GM19238 (cell line): Measurements from ENCODE around the gene ZNF497.

Experiments used
- DNase-seq: peaks from one replicate; pipeline ENCODE4 v3.0.0; 2011; ENCODE audit warnings: low spot score; ENCODE audit not compliant: insufficient read length

The ZNF497 gene

DNA sequence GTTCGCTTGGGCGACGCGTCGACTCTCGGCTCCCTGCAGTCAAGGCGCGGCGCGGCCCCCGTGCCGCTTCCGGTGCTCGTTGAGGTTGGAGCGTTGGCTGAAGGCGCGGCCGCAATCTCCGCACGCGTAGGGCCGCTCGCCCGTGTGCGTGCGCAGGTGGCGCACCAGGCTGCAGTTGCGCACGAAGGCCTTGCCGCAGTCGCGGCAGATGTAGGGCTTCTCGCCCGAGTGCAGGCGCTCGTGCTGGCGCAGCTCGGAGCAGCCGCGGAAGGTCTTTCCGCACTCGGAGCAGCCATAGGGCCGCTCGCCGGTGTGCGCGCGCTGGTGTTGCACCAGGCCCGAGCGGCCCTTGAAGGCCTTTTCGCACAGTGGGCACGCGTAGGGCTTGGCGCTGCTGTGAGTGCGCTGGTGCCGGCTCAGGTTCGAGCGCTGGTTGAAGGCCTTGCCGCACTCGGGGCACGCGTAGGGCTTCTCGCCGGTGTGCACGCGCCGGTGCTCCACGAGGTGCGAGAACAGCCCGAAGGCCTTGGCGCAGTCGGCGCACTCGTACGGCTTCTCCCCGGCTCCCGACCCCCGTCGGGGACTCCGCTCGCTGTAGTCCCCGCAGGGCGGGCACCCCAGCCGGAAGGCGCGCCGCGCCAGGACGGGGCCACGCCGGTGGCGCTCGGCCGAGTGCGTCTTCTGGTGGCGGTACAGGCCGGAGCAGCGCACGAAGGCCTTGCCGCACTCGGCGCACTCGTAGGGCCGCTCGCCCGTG lies 5.3 kb upstream of the ZNF497 start:
- no peak for DNase-seq

- no peak for DNase-seq
Observed at GRCh38 chr19:58366585-58367430, 4.3 kb upstream of the ZNF497 start.

DNA sequence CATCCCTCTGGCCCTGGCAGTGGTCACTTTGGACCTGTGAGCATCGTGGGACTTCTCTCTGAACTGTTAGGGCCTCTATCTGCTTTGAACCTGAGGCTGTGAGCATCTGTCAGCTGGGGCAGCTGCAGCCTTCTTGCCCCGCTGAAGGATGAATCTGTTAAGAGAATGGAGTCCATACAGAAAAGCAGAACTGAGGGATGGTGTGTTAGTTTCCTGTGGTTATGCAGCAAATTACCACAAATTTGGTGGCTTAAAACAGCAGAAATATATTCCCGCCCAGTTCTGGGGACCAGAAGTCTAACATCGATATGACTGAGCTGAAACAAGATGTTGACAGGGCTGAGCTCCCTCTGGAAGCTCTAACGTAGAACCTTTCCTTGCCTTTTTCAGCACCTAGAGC lies 1.6 kb upstream of the ZNF497 start:
- no peak for DNase-seq

DNA sequence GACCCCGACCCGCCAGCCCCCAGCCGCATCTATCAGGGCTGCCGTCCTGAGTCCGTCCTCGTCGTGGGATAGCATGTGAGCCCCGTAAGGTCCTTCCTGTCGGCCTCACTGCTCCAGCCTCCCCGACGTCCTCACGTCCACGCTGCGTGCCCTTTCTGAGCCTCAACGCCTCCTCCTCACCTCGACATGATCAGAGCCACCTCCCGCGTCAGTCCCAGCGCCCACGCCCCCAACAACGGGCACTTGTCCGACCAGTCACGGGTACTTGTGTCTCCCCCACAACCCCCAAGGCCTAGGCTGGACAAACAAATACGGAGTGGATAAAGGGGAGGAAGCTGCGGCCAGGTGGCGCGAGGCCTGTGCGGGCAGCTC lies 665 bp downstream of the ZNF497 start:
- DNase-seq = peak; percentile 68

DNA sequence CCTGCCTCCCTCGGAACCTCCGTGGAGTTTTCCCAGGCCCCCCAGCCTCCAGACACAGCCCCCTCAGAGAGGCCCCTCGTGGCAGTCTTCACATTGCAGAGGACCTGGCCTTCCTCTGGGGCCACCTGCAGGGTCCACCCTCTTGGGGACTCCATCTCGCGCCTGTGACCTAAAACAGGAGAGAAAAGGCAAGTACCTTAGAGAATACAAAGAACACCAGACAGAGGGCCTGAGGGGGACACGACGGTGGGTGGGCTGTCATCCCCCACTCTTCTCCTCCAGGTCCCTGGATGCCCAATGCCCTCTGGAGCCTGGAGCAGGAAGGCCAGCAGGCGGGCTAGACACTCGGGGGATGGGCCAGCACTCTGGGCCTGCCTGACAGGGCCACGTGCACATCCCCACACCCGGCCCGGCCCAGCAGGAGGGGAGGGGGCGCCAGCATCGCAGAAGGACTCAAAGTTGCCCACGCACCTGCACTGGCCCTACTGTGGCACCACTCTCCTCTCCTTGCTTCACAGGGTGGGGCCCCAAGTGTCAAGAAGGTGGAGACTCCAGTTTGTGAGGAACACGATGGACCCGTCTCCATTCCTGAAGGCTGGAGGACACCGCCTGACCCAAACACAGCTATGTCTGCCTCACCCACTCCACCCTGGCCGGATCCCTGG lies 4.9 kb downstream of the ZNF497 start:
- no peak for DNase-seq

GRCh38 chr19:58356766-58357480 lies 5.6 kb downstream of the ZNF497 start:
- no peak for DNase-seq

DNA sequence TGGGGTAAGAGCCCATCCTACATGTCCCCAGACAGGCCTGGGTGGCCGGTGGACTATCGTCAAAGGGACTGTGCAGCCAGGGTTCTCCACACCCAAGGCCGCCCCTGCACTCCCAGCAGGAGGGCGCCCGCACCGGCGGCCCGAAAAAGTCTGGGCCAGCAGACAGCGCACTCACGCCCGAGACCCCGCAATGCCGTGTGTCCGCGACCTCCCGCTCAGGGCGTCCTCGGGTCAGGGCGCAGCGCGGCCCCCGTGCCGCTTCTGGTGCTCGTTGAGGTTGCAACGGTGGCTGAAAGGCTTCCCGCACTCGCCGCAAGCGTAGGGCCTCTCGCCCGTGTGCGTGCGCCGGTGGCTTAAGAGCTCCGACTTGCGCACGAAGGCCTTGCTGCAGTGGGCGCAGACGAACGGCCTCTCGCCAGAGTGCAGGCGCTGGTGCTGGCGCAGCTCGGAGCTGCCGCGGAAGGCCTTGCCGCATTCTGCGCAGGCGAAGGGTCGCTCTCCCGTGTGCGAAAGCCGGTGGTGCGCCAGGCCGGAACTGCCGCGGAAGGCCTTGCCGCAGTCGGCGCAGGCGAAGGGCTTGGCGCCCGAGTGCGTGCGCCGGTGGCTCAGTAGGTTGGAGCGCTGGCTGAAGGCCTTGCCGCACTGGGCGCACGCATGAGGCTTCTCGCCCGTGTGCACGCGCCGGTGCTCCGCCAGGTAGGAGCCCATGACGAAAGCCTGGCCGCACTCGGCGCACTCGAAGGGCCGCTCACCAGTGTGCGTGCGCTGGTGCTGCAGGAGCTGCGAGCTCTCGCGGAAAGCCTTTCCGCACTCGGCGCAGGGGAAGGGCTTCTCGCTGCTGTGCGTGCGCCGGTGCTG lies 6.4 kb downstream of the ZNF497 start:
- DNase-seq = no peak

DNA sequence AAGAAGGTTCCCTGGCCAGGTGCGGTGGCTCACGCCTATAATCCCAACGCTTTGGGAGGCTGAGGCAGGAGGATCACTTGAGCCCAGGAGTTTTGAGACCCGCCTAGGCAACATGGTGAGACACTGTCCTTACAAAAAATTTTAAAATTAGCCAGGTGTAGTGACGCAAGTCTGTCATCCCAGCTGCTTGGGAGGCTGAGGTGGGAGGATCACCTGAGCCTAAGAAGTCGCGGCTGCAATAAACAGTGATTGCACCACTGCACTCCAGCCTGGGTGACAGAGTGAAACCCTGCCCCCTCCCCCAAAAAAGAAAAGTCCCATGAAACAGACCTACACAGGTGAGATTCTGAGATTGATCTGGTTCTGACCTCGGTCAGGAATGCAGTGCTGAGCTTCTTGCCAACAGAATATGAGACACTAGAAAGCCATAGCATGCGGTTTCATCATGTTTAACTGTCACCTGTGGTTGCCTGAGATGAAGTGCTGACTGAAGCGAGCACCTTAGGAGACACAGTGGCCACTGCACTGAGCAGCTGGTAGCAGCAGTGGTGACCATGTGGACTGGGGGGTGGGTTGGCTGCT lies 7.2 kb downstream of the ZNF497 start:
- DNase-seq = no peak

DNA sequence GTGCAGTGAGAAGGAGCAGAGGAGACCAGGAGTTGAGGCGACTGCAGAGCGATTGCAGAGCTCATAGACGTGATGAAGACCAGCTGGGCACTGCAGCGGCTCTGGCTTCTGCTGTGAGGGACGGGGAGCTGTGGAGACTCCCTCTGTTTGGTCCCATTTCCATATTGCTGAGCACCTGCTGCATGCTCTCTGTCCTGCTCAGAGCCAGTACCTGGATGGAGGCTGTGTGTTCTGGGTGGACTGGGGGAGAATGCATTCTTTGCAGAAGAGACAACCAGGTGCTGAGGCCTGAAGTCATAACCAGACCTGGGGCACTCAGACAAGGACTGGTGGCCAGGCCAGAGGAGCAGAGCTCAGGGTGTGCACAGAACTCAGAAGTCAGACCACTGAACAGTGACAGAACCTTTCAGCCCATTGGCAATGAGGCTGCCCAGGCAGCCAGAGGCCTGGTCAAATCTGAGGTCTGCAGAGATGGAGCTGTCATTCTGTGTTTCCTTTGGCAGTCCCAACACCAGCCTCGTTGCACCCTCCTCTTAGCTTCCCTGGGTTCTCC lies 8.0 kb downstream of the ZNF497 start:
- DNase-seq = no peak

DNA sequence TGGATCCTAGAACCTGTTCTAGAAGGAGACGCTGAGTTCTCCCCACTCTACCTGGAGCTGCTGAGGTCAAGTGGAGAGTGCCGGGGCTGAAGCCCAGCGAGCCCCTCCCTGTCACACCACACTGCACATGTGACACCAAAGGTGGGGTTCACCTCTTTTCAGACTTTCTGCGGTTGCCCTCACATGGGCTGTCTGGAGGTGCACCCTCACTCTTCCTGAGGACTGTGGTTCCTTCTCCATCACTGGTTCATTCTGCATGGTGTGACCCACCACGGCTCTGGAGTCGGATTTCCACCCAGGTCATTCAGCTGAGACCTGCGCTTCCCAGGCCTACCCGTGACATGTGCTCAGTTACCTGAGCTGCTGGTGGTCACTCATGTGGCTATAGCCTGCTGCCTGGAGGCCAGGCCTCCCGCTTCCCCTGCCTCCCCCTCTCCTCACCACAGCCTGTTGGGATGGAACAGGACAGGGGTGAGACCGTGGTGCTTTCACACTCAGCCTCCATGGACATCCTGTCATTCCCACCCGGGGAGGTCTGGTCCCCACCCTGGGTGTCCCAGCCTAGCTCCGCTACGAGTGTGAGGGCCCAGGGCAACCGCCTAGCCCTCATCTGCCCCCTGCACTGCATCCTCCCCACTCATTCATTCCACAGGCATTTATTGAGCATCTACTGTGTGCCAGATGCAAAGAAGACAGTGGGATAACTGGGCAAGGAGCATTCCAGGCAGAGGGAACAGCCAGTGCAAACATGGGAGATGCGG lies 8.7 kb downstream of the ZNF497 start:
- DNase-seq = no peak

GRCh38 chr19:58352760-58353671 lies 9.5 kb downstream of the ZNF497 start, which contains the start of gene A1BG:
Gene A1BG (minus strand): TSS chr19:58353492. CDS start chr19:58353437, 55 bp downstream.
- DNase-seq = no peak

DNA sequence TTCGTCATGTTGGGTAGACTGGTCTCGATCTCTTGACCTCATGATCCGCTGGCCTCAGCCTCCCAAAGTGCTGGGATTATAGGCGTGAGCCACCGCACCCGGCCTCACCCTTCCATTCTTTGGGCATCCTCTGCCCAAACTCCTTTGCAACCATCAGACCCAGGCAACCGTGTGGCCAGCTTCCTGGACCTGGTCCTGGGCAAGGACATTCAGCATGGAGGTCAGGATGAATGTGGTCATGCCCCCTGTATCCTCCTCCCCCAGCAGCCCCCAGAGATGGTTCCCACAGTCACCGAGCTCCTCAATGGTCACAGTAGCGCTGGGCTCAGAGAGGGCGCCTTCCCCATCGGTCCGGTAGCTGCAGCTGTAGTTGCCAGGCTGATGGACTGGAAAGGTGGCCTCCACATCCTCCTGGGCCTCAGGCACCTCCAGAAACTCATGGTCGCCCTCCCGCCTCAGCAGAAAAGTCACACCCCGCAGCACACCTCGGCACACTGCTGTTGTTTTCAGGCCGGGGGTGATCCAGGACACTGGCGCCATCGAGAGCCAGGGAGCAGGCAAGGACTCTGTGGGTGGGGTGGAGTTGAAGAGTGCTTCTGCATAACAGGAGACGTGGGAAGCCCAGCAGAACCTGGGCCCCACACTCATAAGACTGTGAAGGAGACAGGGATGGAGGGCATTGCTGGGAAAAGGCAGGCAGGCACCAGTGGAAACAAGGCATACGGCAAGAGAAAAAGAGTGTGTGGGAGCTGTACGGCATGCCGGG lies 10.4 kb downstream of the ZNF497 start:
- no peak for DNase-seq

DNA sequence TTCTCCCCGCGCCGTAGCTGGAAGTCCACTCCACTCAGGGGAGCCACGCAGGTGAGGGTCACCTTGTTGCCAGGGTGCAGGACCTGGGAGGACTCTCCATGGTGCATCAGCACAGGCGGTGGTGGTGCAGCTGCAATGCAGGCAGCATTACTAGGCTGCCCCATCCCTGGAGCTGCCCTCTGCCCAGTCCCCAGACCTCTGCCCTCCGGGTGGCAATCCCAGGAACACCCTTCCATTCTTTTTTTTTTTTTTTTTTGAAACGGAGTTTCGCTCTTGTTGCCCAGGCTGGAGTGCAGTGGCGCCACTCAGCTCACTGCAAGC lies 11.0 kb downstream of the ZNF497 start:
- DNase-seq = no peak

- DNase-seq = no peak
Observed at GRCh38 chr19:58350871-58351557, 11.5 kb downstream of the ZNF497 start.

- DNase-seq = no peak
Observed at GRCh38 chr19:58350001-58350861, 12.3 kb downstream of the ZNF497 start.

- DNase-seq = no peak
Observed at GRCh38 chr19:58349590-58349989, 13.0 kb downstream of the ZNF497 start.
